Fibroblast of lung (primary cell): ENCODE measurements around the gene ZNF841. TPM values are rescaled to one million over a fixed set of nuclear protein-coding genes. Genes with fewer than 3 reads are reported as not detected.

Source experiments
- DNase-seq, 2 donors: peaks; one replicate each; pipeline versions ENCODE4 v3.0.0 to v3.0.0-alpha.2; 2010; ENCODE audit warnings: low read depth in 2 of 2
- H2AFZ ChIP-seq: 2 replicates; pipeline ENCODE4 v1.5.1; 2012; ENCODE audit warnings: low read length, control low read depth, inconsistent platforms
- H3K27ac ChIP-seq: 2 replicates; pipeline ENCODE4 v1.5.1; 2011; ENCODE audit warnings: low read length, control low read depth; ENCODE audit not compliant: insufficient read depth
- H3K27me3 ChIP-seq: 2 replicates; pipeline ENCODE4 v1.5.1; 2011; ENCODE audit warnings: mild to moderate bottlenecking, low read length; ENCODE audit not compliant: control insufficient read depth, insufficient read depth
- H3K36me3 ChIP-seq: 2 replicates; pipeline ENCODE4 v1.5.1; 2011; ENCODE audit warnings: low read length; ENCODE audit not compliant: control insufficient read depth, insufficient read depth
- H3K4me1 ChIP-seq: 2 replicates; pipeline ENCODE4 v1.5.1; 2011; ENCODE audit warnings: low read length; ENCODE audit not compliant: control insufficient read depth, insufficient read depth; ENCODE audit errors: extremely low read depth
- H3K4me2 ChIP-seq: 2 replicates; pipeline ENCODE4 v1.5.1; 2011; ENCODE audit warnings: low read length, control low read depth; ENCODE audit not compliant: insufficient read depth; ENCODE audit errors: extremely low read depth
- H3K4me3 ChIP-seq, 4 experiments: fragments of 200-600 bp in 1 of 4; sonication (generic) in 1 of 4; replicated peaks in 1 of 4; 2 replicates each; pipeline ENCODE4 v1.5.1; 2011 to 2016; ENCODE audit warnings: low read length in 4 of 4, low read depth in 3 of 4, mild to moderate bottlenecking in 3 of 4, control low read depth in 2 of 4, inconsistent platforms in 1 of 4, mixed read lengths in 1 of 4; ENCODE audit not compliant: insufficient read depth in 1 of 4; ENCODE audit errors: control extremely low read depth in 1 of 4
- H3K79me2 ChIP-seq: 2 replicates; pipeline ENCODE4 v1.5.1; 2012; ENCODE audit warnings: mild to moderate bottlenecking, low read length, inconsistent platforms; ENCODE audit not compliant: control insufficient read depth, insufficient read depth
- H3K9ac ChIP-seq: 2 replicates; pipeline ENCODE4 v1.5.1; 2011; ENCODE audit warnings: mild to moderate bottlenecking, low read length, control low read depth; ENCODE audit not compliant: insufficient read depth
- H3K9me3 ChIP-seq: 2 replicates; pipeline ENCODE4 v1.5.1; 2012; ENCODE audit warnings: low read depth, low read length; ENCODE audit not compliant: control insufficient read depth, insufficient read depth
- H4K20me1 ChIP-seq: 2 replicates; pipeline ENCODE4 v1.5.1; 2011; ENCODE audit warnings: low read length; ENCODE audit not compliant: control insufficient read depth, insufficient read depth; ENCODE audit errors: extremely low read depth
- CTCF ChIP-seq, 2 donors: IDR thresholded peaks in 1 of 2; conservative IDR thresholded peaks in 1 of 2; 1 replicate in 1 of 2; 2 replicates in 1 of 2; pipeline ENCODE4 v1.5.1; 2011 to 2012; ENCODE audit warnings: low read length in 2 of 2, control low read depth in 1 of 2, inconsistent platforms in 1 of 2, low read depth in 1 of 2, mild to moderate bottlenecking in 1 of 2
- EZH2 ChIP-seq: IDR thresholded peaks from 2 replicates; pipeline ENCODE4 v1.5.1; 2012; ENCODE audit warnings: low read length, control low read depth, mild to moderate bottlenecking; ENCODE audit errors: missing control alignments
- polyA minus RNA-seq: library from RNA; depleted of rRNA, polyadenylated mRNA; stranded (reverse); fragments of >200 nt; gene quantifications from 2 replicates; pipeline ENCODE4 v1.2.3, GENCODE V29; 2011; ENCODE audit warnings: low replicate concordance
- polyA plus RNA-seq, 2 donors: library from polyadenylated mRNA; depleted of rRNA in 1 of 2; stranded (reverse) in 1 of 2; unstranded in 1 of 2; fragments of >200 nt; gene quantifications; 2 replicates each; pipeline ENCODE4 v1.2.1, GENCODE V29; 2011 to 2012; ENCODE audit warnings: missing spikeins in 1 of 2
- total RNA-seq: library from RNA; depleted of rRNA; stranded (reverse); fragments of >200 nt; gene quantifications from 2 replicates; pipeline ENCODE4 v1.2.1, GENCODE V29; 2014

Gene ZNF841
- total RNA-seq (19.8 and 27.4 TPM in 2 replicates), polyA plus RNA-seq (6.3 and 9.8 TPM in 2 replicates), polyA minus RNA-seq (16.5 and 34.3 TPM in 2 replicates)
- 4.5 and 7.9 TPM in 2 replicates for polyA plus RNA-seq (2012)

- peak within 1 kb of the TSS; percentile 83 for H3K27ac ChIP-seq
- H3K9me3 ChIP-seq, result no peaks in the 10 kb centered on the region
- peak within 1 kb of the TSS; percentile 83 to 99 (median 91) for H3K4me3 ChIP-seq
- no peak for TF ChIP-seq CTCF (conservative IDR thresholded peaks at IDR 0.05 in 1 of 2, IDR thresholded peaks at IDR 0.05 in 1 of 2; ENCODE audit: low read depth in 1 of 2, low read length in 2 of 2)
- TF ChIP-seq EZH2, result no peak
- H3K79me2 ChIP-seq, result peaks cover 29% of the 10 kb centered on the region
- no peaks in the 10 kb centered on the region for H3K27me3 ChIP-seq
- H3K4me2 ChIP-seq, result peak within 1 kb of the TSS; percentile 88
- H3K9ac ChIP-seq, result peak within 1 kb of the TSS; percentile 64
- DNase-seq, result peak; percentile 93 to 95
- H3K4me1 ChIP-seq, result no peaks in the 10 kb centered on the region
- no peaks in the 10 kb centered on the region for H4K20me1 ChIP-seq
- H2AFZ ChIP-seq, result peak within 1 kb of the TSS; percentile 58
- H3K36me3 ChIP-seq, result no peaks in the 10 kb centered on the region
Observed at GRCh38 chr19:52095172-52096014, at the start of gene ZNF841. Gene ZNF841 (minus strand): TSS chr19:52095765. CDS start chr19:52084801, 10,964 bp downstream.

GRCh38 chr19:52142001-52142595, 46.5 kb upstream of the ZNF841 start:
- Histone ChIP-seq H4K20me1 (no peaks in the 10 kb centered on the region), H3K4me2 (no peak overlapping the region), H3K4me3 (no peak overlapping the region), H3K4me1 (peaks cover 4% of the 10 kb centered on the region), H3K36me3 (no peaks in the 10 kb centered on the region), H3K27ac (no peak overlapping the region), H3K9ac (no peak overlapping the region), H2AFZ (no peak overlapping the region), H3K27me3 (no peaks in the 10 kb centered on the region), H3K79me2 (peaks cover 10% of the 10 kb centered on the region), H3K9me3 (no peaks in the 10 kb centered on the region)
- TF ChIP-seq CTCF (conservative IDR thresholded peaks at IDR 0.05 in 1 of 2, IDR thresholded peaks at IDR 0.05 in 1 of 2; ENCODE audit: low read depth in 1 of 2, low read length in 2 of 2) (no peak), EZH2 (no peak)
- DNase-seq, result no peak

- Histone ChIP-seq H2AFZ (no peak overlapping the region), H3K9me3 (no peaks in the 10 kb centered on the region), H3K4me1 (peaks cover 4% of the 10 kb centered on the region), H4K20me1 (no peaks in the 10 kb centered on the region), H3K27ac (no peak overlapping the region), H3K27me3 (no peaks in the 10 kb centered on the region), H3K79me2 (peaks cover 10% of the 10 kb centered on the region), H3K36me3 (no peaks in the 10 kb centered on the region), H3K4me2 (no peak overlapping the region), H3K9ac (no peak overlapping the region), H3K4me3 (no peak overlapping the region)
- no peak for DNase-seq
- TF ChIP-seq EZH2 (no peak), CTCF (conservative IDR thresholded peaks at IDR 0.05 in 1 of 2, IDR thresholded peaks at IDR 0.05 in 1 of 2; ENCODE audit: low read depth in 1 of 2, low read length in 2 of 2) (no peak)
Observed at GRCh38 chr19:52141203-52141602, 45.6 kb upstream of the ZNF841 start.
